ENCODE measurements around the gene TPST2.

- TF ChIP-seq, protein P1, sequence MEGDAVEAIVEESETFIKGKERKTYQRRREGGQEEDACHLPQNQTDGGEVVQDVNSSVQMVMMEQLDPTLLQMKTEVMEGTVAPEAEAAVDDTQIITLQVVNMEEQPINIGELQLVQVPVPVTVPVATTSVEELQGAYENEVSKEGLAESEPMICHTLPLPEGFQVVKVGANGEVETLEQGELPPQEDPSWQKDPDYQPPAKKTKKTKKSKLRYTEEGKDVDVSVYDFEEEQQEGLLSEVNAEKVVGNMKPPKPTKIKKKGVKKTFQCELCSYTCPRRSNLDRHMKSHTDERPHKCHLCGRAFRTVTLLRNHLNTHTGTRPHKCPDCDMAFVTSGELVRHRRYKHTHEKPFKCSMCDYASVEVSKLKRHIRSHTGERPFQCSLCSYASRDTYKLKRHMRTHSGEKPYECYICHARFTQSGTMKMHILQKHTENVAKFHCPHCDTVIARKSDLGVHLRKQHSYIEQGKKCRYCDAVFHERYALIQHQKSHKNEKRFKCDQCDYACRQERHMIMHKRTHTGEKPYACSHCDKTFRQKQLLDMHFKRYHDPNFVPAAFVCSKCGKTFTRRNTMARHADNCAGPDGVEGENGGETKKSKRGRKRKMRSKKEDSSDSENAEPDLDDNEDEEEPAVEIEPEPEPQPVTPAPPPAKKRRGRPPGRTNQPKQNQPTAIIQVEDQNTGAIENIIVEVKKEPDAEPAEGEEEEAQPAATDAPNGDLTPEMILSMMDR (IDR thresholded peaks at IDR 0.05): no peak
- no peak for TF ChIP-seq POLR2A (IDR thresholded peaks at IDR 0.05)
Measured at GRCh38 chr22:26515931-26516330, 74.0 kb downstream of the TPST2 start.

Measured in Peyer's patch (tissue), 4 donors.